Peyer's patch (tissue), 4 donors: ENCODE data around the gene RPS23. TPM values are rescaled to one million over a fixed set of nuclear protein-coding genes. Genes with fewer than 3 reads are reported as not detected.
"Not testable (repeated sequence)": the region's sequence is repeated elsewhere in the genome, so short reads cannot be mapped to it uniquely, and the experiment has no call there.

Source experiments
- DNase-seq, 3 donors: peaks; one replicate each; pipeline ENCODE4 v3.0.0-alpha.2; 2017 to 2019
- H3K27ac ChIP-seq, 4 donors: fragments of 200-600 bp; sonication (generic); one replicate each; pipeline ENCODE4 v1.5.1; 2016 to 2019
- H3K27me3 ChIP-seq, 2 donors: fragments of 200-600 bp; sonication (generic); one replicate each; pipeline ENCODE4 v1.5.1; 2019
- H3K36me3 ChIP-seq, 3 donors: fragments of 200-600 bp; sonication (generic); one replicate each; pipeline ENCODE4 v1.5.1; 2016 to 2019
- H3K4me1 ChIP-seq, 4 donors: fragments of 200-600 bp; sonication (generic); one replicate each; pipeline ENCODE4 v1.5.1; 2016 to 2019
- H3K4me3 ChIP-seq, 4 donors: fragments of 200-600 bp; sonication (generic); 1 replicate in 3 of 4; 2 replicates in 1 of 4; pipeline ENCODE4 v1.5.1; 2016 to 2019; ENCODE audit warnings: mild to moderate bottlenecking in 1 of 4
- H3K9me3 ChIP-seq, 4 donors: fragments of 200-600 bp; sonication (generic); one replicate each; pipeline ENCODE4 v1.5.1; 2016 to 2019; ENCODE audit warnings: mild to moderate bottlenecking in 1 of 4
- POLR2A ChIP-seq, 2 donors: fragments of 450-650 bp; IDR thresholded peaks; one replicate each; pipeline ENCODE4 v1.5.1; 2017; ENCODE audit warnings: antibody characterized with exemption in 2 of 2, mild to moderate bottlenecking in 2 of 2, moderate library complexity in 2 of 2
- total RNA-seq, 4 donors: library from RNA; depleted of rRNA; stranded (reverse); fragments of >200 nt; gene quantifications; one replicate each; pipeline ENCODE4 v1.1.0, GENCODE V29; 2016
- TF ChIP-seq, protein P1 (sequence below), 6 experiments: fragments of 450-650 bp in 4 of 6; fragments of 200-600 bp in 2 of 6; sonication (generic) in 1 of 6; IDR thresholded peaks; one replicate each; pipeline ENCODE4 v1.5.1; 2017 to 2019; ENCODE audit warnings: antibody characterized with exemption in 6 of 6, mild to moderate bottlenecking in 3 of 6, moderate library complexity in 1 of 6

The RPS23 gene
- total RNA-seq, 4 donors from 2014 or later, result 1,011 to 2,656 (median 1,224) TPM

- Histone ChIP-seq H3K27ac (peak overlapping the region; percentile 65 to 80 (median 76)), H3K4me3 (peak overlapping the region; percentile 65 to 87 (median 74)), H3K27me3 (no peaks in the 10 kb centered on the region), H3K4me1 (peaks cover 0 to 14% (median 2%) of the 10 kb centered on the region in 4 donors), H3K36me3 (peaks cover 0 to 29% (median 0%) of the 10 kb centered on the region in 3 donors), H3K9me3 (no peaks in the 10 kb centered on the region)
- TF ChIP-seq POLR2A (IDR thresholded peaks at IDR 0.05), result no peak
- TF ChIP-seq, protein P1, sequence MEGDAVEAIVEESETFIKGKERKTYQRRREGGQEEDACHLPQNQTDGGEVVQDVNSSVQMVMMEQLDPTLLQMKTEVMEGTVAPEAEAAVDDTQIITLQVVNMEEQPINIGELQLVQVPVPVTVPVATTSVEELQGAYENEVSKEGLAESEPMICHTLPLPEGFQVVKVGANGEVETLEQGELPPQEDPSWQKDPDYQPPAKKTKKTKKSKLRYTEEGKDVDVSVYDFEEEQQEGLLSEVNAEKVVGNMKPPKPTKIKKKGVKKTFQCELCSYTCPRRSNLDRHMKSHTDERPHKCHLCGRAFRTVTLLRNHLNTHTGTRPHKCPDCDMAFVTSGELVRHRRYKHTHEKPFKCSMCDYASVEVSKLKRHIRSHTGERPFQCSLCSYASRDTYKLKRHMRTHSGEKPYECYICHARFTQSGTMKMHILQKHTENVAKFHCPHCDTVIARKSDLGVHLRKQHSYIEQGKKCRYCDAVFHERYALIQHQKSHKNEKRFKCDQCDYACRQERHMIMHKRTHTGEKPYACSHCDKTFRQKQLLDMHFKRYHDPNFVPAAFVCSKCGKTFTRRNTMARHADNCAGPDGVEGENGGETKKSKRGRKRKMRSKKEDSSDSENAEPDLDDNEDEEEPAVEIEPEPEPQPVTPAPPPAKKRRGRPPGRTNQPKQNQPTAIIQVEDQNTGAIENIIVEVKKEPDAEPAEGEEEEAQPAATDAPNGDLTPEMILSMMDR (IDR thresholded peaks at IDR 0.05), result no peak
- no peak for DNase-seq
These were observed 554 bp downstream of the RPS23 start for GRCh38 chr5:82277613-82277986.

GRCh38 chr5:82276800-82277612 lies 1.1 kb downstream of the RPS23 start:
- Histone ChIP-seq H3K27me3 (no peaks in the 10 kb centered on the region), H3K36me3 (peaks cover 0 to 29% (median 0%) of the 10 kb centered on the region in 3 donors), H3K27ac (peak overlapping the region in 3 of 4 donors; percentile 74 to 80 (median 78)), H3K9me3 (no peaks in the 10 kb centered on the region), H3K4me3 (peak overlapping the region; percentile 65 to 87 (median 74)), H3K4me1 (peaks cover 0 to 14% (median 2%) of the 10 kb centered on the region in 4 donors)
- DNase-seq, result no peak
- TF ChIP-seq, protein P1 (IDR thresholded peaks at IDR 0.05), result no peak
- TF ChIP-seq POLR2A (IDR thresholded peaks at IDR 0.05), result no peak

- H3K4me1 ChIP-seq, result peaks cover 0 to 14% (median 2%) of the 10 kb centered on the region in 4 donors
- TF ChIP-seq, protein P1 (IDR thresholded peaks at IDR 0.05), result no peak
- TF ChIP-seq POLR2A (IDR thresholded peaks at IDR 0.05), result no peak
These were observed 2.9 kb downstream of the RPS23 start for GRCh38 chr5:82275216-82275664.

DNA sequence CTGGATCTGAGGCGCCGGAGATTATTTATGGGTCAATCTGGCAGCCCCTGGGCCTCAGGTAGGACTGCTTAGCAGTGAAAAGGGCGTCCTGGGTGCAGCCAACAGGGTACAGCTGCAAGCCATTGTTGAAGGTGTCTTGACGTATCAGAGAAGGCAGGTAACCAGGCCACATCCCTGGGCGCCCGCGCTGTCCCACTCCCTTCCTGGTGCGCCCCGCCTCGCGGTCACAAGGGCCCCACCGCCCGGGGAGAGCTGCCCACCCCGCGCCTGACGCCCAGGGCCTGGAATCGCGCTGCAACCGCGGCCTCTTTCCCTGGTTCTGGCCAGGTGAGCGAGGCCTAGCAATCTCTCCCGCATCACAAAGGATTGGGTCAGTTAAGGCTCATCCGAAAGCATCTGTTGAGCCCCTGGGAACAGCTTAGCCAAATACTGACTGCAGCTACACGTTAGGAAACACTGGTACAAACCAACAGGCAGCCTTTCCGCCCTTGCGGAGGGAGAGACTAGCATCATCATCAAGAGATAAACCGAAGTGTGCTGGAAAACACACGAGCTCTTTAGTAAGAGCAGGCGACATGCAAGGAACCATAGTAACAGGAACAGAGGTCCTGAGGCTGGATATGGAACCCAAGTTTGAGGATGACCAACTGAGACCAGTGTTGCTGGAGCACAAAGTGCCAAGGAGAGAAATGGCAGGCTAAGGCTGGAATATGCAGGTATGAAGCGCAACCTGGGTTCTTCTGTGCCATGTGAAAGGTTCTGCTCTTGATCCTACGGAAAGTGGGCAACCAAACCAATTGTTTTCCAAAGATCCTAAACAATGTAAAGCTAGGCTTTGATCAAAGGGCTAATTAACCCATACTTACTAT lies 3.6 kb downstream of the RPS23 start:
- no peak for DNase-seq
- TF ChIP-seq, protein P1 (IDR thresholded peaks at IDR 0.05), result no peak
- no peak for TF ChIP-seq POLR2A (IDR thresholded peaks at IDR 0.05)

More at GRCh38 chr5:82275216-82275664, 2.9 kb downstream of the RPS23 start:
- DNase-seq, result no peak
- no peak overlapping the region for H3K4me3 ChIP-seq
- H3K27me3 ChIP-seq, result no peaks in the 10 kb centered on the region
- peaks cover 0 to 29% (median 0%) of the 10 kb centered on the region in 3 donors for H3K36me3 ChIP-seq
- no peak overlapping the region for H3K27ac ChIP-seq
- no peaks in the 10 kb centered on the region for H3K9me3 ChIP-seq

DNA sequence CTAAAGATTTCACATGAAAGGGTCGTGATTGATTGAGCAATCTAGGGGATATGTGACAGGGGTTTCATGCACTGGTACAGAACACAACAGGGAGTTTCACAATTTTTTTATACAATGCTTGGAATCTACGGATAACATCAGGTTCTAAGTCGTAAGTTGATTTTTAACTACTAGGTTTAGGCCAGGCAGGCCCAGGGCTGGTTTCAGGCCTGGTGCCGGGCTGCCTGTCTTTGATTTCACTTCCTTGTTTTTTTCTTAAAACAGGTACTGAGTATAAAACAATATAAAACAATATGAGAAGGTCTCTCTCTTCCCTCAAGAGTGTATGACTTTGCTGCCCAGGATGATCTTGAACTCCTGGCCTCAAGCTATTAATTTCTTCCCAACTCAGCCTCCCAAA lies 4.7 kb downstream of the RPS23 start:
- H3K27ac ChIP-seq, result peak overlapping the region in 1 of 4 donors; percentile 17
- not testable (repeated sequence) for H3K4me1 ChIP-seq, H3K9me3 ChIP-seq, H3K27me3 ChIP-seq, H3K4me3 ChIP-seq
- H3K36me3 ChIP-seq, result peaks cover 0 to 29% (median 0%) of the 10 kb centered on the region in 3 donors
- peak in 2 of 3 donors; percentile 29 to 56 for DNase-seq

More for the DNA sequence above, 3.6 kb downstream of the RPS23 start:
- H3K4me3 ChIP-seq, result no peak overlapping the region
- peaks cover 0 to 29% (median 0%) of the 10 kb centered on the region in 3 donors for H3K36me3 ChIP-seq
- no peaks in the 10 kb centered on the region for H3K27me3 ChIP-seq
- no peak overlapping the region for H3K27ac ChIP-seq
- H3K4me1 ChIP-seq, result peaks cover 0 to 14% (median 2%) of the 10 kb centered on the region in 4 donors
- H3K9me3 ChIP-seq, result no peaks in the 10 kb centered on the region

- not testable (repeated sequence) for H3K27me3 ChIP-seq, DNase-seq, H3K4me3 ChIP-seq, H3K4me1 ChIP-seq, H3K9me3 ChIP-seq
- Histone ChIP-seq H3K36me3 (peaks cover 0 to 29% (median 0%) of the 10 kb centered on the region in 3 donors), H3K27ac (peak overlapping the region in 1 of 4 donors; percentile 17)
These were observed 5.4 kb downstream of the RPS23 start for GRCh38 chr5:82272571-82273356.

GRCh38 chr5:82269363-82269762 lies 8.8 kb downstream of the RPS23 start:
- H3K4me1 ChIP-seq, H3K27me3 ChIP-seq, H3K27ac ChIP-seq, DNase-seq, H3K36me3 ChIP-seq, H3K4me3 ChIP-seq, H3K9me3 ChIP-seq: not testable (repeated sequence)

DNA sequence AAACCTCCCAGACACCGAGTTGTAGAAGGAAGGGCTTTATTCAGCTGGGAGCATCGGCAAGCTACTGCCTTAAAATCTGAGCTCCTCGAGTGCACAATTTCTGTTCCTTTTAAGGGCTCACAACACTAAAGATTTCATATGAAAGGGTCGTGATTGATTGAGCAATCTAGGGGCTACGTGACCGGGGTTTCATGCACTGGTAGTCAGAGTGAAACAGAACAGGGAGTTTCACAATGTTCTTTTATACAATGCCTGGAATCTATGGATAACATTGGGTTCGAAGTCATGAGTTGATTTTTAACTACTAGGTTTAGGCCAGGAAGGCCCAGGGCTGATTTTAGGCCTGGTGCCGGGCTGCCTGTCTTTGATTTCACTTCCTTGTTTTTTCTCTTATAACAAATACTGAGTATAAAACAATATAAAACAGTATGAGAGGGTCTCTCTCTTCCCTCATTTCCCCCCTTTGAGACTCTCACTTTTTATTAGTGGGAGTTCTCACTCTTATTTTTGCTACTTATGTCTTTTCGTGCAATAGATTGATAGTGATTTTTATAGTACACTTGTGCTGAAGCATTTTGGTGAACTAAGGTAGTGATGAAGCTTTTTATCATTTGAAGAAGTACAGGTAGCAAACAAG lies 10.7 kb downstream of the RPS23 start:
- not testable (repeated sequence) for H3K36me3 ChIP-seq, H3K27ac ChIP-seq, H3K4me3 ChIP-seq, H3K4me1 ChIP-seq, H3K27me3 ChIP-seq, H3K9me3 ChIP-seq, DNase-seq
